GM19239 (cell line): ENCODE results near the gene LDLRAD3.

Source experiments
- DNase-seq: peaks from one replicate; pipeline ENCODE4 v3.0.0; 2011; ENCODE audit warnings: low spot score; ENCODE audit not compliant: insufficient read length
- FAIRE-seq: peaks from 2 replicates; lab custom pipeline; 2011; peaks lifted over from hg19 to GRCh38; lab: Jason Lieb, UNC

The LDLRAD3 gene

GRCh38 chr11:36065436-36065835, 121.6 kb downstream of the LDLRAD3 start:
- DNase-seq (no peak), FAIRE-seq (no peak)

GRCh38 chr11:36066891-36067290, 123.0 kb downstream of the LDLRAD3 start:
- no peak for DNase-seq
- no peak for FAIRE-seq

GRCh38 chr11:36069576-36070212, 125.8 kb downstream of the LDLRAD3 start:
- DNase-seq (no peak), FAIRE-seq (no peak)

GRCh38 chr11:36070213-36070953, 126.5 kb downstream of the LDLRAD3 start:
- FAIRE-seq (no peak), DNase-seq (no peak)

GRCh38 chr11:36070954-36071330, 127.1 kb downstream of the LDLRAD3 start:
- DNase-seq (no peak), FAIRE-seq (no peak)

- no peak for FAIRE-seq
- no peak for DNase-seq
Measured at GRCh38 chr11:36071917-36072500, 128.1 kb downstream of the LDLRAD3 start.

GRCh38 chr11:36073411-36074203, 129.7 kb downstream of the LDLRAD3 start:
- DNase-seq (no peak), FAIRE-seq (no peak)

- no peak for FAIRE-seq
- no peak for DNase-seq
Measured at GRCh38 chr11:36074941-36075431, 131.1 kb downstream of the LDLRAD3 start.

GRCh38 chr11:36077368-36077767, 133.5 kb downstream of the LDLRAD3 start:
- DNase-seq = no peak
- no peak for FAIRE-seq

GRCh38 chr11:36077886-36078685, 134.2 kb downstream of the LDLRAD3 start:
- DNase-seq = no peak
- FAIRE-seq = no peak

GRCh38 chr11:36078686-36079055, 134.8 kb downstream of the LDLRAD3 start:
- no peak for DNase-seq
- no peak for FAIRE-seq

- no peak for FAIRE-seq
- DNase-seq = no peak
Measured at GRCh38 chr11:36079878-36080675, 136.2 kb downstream of the LDLRAD3 start.

GRCh38 chr11:36081274-36081945, 137.5 kb downstream of the LDLRAD3 start:
- DNase-seq (no peak), FAIRE-seq (no peak)

- DNase-seq = no peak
- no peak for FAIRE-seq
Measured at GRCh38 chr11:36086366-36086765, 142.5 kb downstream of the LDLRAD3 start.

- DNase-seq (no peak), FAIRE-seq (no peak)
Measured at GRCh38 chr11:36088266-36088972, 144.6 kb downstream of the LDLRAD3 start.

- no peak for FAIRE-seq
Measured at GRCh38 chr11:36089920-36090319, 146.1 kb downstream of the LDLRAD3 start.

GRCh38 chr11:36090356-36091109, 146.7 kb downstream of the LDLRAD3 start:
- no peak for FAIRE-seq
- DNase-seq = no peak

More at GRCh38 chr11:36089920-36090319, 146.1 kb downstream of the LDLRAD3 start:
- no peak for DNase-seq
